Activated CD4-positive, alpha-beta T cell treated with anti-CD3 and anti-CD28 coated beads for 36 hours (primary cell): ENCODE results near the gene NPFF. TPM values are rescaled to one million over a fixed set of nuclear protein-coding genes. Genes with fewer than 3 reads are reported as not detected.

Experiments used
- ATAC-seq: fragments of 200-7000 bp; cut with Tn5 transposase; one replicate; pipeline ENCODE4 v1.10.0; 2021; ENCODE audit warnings: mild to moderate bottlenecking, moderate library complexity
- CTCF ChIA-PET: fragments of 350-600 bp; sonication (Branson Sonifier 250); formaldehyde crosslinking; loops from one replicate; lab custom pipeline; 2021; ENCODE audit warnings: antibody characterized with exemption; lab: Charles Lee
- POLR2A ChIA-PET: fragments of 350-600 bp; sonication (Branson Sonifier 250); formaldehyde crosslinking; loops from one replicate; lab custom pipeline; 2021; ENCODE audit warnings: antibody characterized with exemption, inconsistent platforms; lab: Charles Lee
- DNase-seq: peaks from one replicate; pipeline ENCODE4 v3.0.0-alpha.2; 2020
- H3K27ac Mint-ChIP-seq: one replicate; pipeline ENCODE4 v1.8.0; 2021; ENCODE audit warnings: mixed read lengths
- H3K27me3 Mint-ChIP-seq: one replicate; pipeline ENCODE4 v1.8.0; 2021; ENCODE audit warnings: mixed read lengths
- H3K36me3 Mint-ChIP-seq: one replicate; pipeline ENCODE4 v1.8.0; 2021; ENCODE audit warnings: low read depth, mixed read lengths
- H3K4me1 Mint-ChIP-seq: one replicate; pipeline ENCODE4 v1.8.0; 2021; ENCODE audit warnings: mixed read lengths
- H3K4me3 Mint-ChIP-seq: one replicate; pipeline ENCODE4 v1.8.0; 2021; ENCODE audit warnings: mild to moderate bottlenecking, moderate library complexity, mixed read lengths
- H3K9me3 Mint-ChIP-seq: one replicate; pipeline ENCODE4 v1.8.0; 2021; ENCODE audit warnings: low read depth, mixed read lengths
- intact Hi-C, 2 experiments: fragments of 100-400 bp; cut with DNase I in 1 of 2; cut with micrococcal nuclease in 1 of 2; formaldehyde crosslinking; loops; one replicate each; pipeline versions ENCODE4 v1.14.2 to v1.15.1; 2022 to 2024; cut with DNase I, micrococcal nuclease
- total RNA-seq, 2 experiments: library from RNA; stranded (reverse); gene quantifications; one replicate each; pipeline ENCODE4 v1.2.3, GENCODE V29; 2021

NPFF gene
- total RNA-seq, 2 experiments from 2014 or later, result not detected

GRCh38 chr12:53514628-53515290 is 7.5 kb upstream of the NPFF start:
- no peak overlapping the region for H3K4me3 Mint-ChIP-seq
- H3K36me3 Mint-ChIP-seq, result peaks cover 6% of the 10 kb centered on the region
- ATAC-seq (no peak), DNase-seq (no peak)
- no peaks in the 10 kb centered on the region for H3K27me3 Mint-ChIP-seq
- ChIA-PET POLR2A (interaction anchor here (0.6 kb wide), 1 partner anchor 60 kb away, joined by 3 read pairs; no protein-coding TSS in a partner anchor), CTCF (interaction anchor here (0.6 to 2.3 kb wide), 5 partner anchors 10 to 193 kb away, joined by 3 to 6 read pairs (median 5); partner anchors contain the start of genes AAAS and TARBP2)
- no peaks in the 10 kb centered on the region for H3K4me1 Mint-ChIP-seq
- no peaks in the 10 kb centered on the region for H3K9me3 Mint-ChIP-seq
- intact Hi-C loops, result no loop called here
- H3K27ac Mint-ChIP-seq, result no peak overlapping the region

DNA sequence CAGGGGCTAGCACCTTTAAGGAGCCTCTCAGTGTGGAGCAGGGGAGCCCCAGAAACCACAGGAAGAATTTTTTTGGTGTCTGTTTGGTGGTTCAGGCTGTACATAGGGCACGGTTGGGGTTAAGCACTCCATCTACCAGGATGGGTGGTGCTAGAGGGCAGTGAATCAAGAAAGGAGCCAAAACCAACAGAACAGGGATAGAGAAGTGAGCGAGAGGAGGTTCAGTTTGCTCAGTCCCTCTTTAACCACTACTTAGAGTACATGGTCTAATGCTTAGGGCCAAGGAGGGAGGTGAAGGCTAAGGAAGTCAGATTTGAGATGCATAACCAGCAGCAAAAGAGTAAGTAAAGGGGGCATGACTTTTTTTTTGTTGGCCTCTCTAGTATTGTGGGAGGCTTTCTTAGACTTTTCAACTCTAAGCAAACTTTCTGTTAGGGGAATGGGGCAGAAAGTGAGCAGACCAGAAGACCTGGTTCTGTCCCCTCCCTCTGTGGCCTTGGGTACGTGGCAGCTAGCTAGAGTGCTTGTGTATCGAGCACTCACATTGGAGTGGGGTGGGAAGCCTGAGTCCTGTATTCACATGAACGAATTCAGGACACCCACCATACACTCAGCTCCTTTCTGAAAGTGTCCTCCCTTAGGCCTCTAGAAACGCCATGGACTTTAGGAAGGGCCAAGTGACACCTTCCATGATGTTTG is 6.6 kb upstream of the NPFF start:
- H3K27me3 Mint-ChIP-seq, result no peaks in the 10 kb centered on the region

GRCh38 chr12:53510181-53510812 is 3.0 kb upstream of the NPFF start:
- H3K4me3 Mint-ChIP-seq, result no peak overlapping the region
- DNase-seq, result no peak
- H3K27ac Mint-ChIP-seq, result no peak overlapping the region
- H3K36me3 Mint-ChIP-seq, result peaks cover 6% of the 10 kb centered on the region
- H3K27me3 Mint-ChIP-seq, result no peaks in the 10 kb centered on the region
- no peak for ATAC-seq
- intact Hi-C loops, result no loop called here
- H3K9me3 Mint-ChIP-seq, result no peaks in the 10 kb centered on the region
- ChIA-PET CTCF (interaction anchor here (0.7 to 4.3 kb wide), 15 partner anchors 10 to 485 kb away, joined by 3 to 44 read pairs (median 5); partner anchors contain the start of gene TARBP2), POLR2A (no interaction called here)
- peaks cover 7% of the 10 kb centered on the region for H3K4me1 Mint-ChIP-seq

More for the DNA sequence above, 6.6 kb upstream of the NPFF start:
- peaks cover 6% of the 10 kb centered on the region for H3K36me3 Mint-ChIP-seq
- peaks cover 3% of the 10 kb centered on the region for H3K4me1 Mint-ChIP-seq
- H3K27ac Mint-ChIP-seq, result no peak overlapping the region
- ChIA-PET POLR2A (no interaction called here), CTCF (interaction anchor here (0.5 to 1.5 kb wide), 2 partner anchors 23 to 29 kb away, joined by 3 to 5 read pairs; no protein-coding TSS in a partner anchor)
- no peak overlapping the region for H3K4me3 Mint-ChIP-seq
- intact Hi-C loops, result no loop called here
- no peaks in the 10 kb centered on the region for H3K9me3 Mint-ChIP-seq
- ATAC-seq, result no peak
- DNase-seq, result no peak

DNA sequence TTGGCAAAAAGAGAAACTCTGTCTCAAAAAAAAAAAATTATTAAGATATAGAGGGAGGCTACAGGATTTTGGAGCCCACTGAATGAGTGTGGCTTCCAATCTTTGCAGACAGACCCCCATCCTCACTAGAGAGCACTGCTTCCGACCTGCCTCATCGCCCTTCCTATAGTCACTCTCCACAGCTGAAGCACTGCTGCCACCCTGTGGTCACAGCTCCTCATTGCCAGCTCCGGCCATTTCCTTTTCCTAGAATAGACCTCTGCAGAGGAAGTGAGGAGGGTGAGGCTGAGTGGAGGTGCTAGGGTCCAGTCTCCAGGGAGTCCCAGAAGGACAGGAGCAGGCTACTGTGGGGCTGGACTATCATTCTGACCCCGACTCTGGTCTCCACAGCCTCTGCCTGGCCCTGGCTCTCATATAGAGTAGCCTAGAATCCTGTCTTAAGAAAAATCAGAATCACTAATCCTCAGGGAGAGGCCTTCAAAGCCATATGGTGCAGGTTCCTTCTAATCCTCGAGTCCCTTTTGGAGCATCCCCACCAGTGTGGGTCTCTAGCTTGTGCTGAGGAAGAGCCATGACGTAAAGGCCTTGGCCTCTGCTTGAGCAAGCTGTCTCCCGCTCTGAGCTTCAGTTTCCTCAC is 1.4 kb upstream of the NPFF start:
- H3K27me3 Mint-ChIP-seq, result no peaks in the 10 kb centered on the region
- intact Hi-C loops, result loop anchor here (1.0 to 2.0 kb wide), 5 partner anchors 87 to 184 kb away; no protein-coding TSS in a partner anchor
- H3K36me3 Mint-ChIP-seq, result peaks cover 4% of the 10 kb centered on the region
- ChIA-PET CTCF (interaction anchor here (0.6 to 4.3 kb wide), 48 partner anchors 8 to 713 kb away, joined by 3 to 44 read pairs (median 4); partner anchors contain the start of genes AAAS, ATP5MC2, MYG1 and PFDN5), POLR2A (interaction anchor here (0.9 to 1.4 kb wide), 5 partner anchors 9 to 184 kb away, joined by 3 to 6 read pairs (median 3); no protein-coding TSS in a partner anchor)
- H3K4me3 Mint-ChIP-seq, result no peak overlapping the region
- peak; percentile 99 for ATAC-seq
- peaks cover 7% of the 10 kb centered on the region for H3K4me1 Mint-ChIP-seq
- no peaks in the 10 kb centered on the region for H3K9me3 Mint-ChIP-seq
- H3K27ac Mint-ChIP-seq, result peak overlapping the region; percentile 47
- DNase-seq, result peak; percentile 92

DNA sequence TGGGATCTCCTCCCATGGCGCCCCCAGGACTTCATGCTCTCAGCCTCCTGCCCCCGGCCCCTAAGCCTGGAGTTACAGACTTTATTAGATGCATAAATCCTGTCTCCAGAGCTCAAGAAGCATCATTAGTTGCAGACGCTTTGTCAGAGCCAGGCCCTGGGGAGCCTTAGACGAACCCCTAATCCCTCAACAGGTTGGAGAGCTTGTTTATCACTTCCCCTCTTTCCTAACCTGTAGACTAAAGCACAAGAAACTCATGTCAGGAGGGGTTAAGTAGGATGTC is 260 bp upstream of the NPFF start:
- H3K27ac Mint-ChIP-seq, result peak overlapping the region; percentile 37
- intact Hi-C loops, result no loop called here

DNA sequence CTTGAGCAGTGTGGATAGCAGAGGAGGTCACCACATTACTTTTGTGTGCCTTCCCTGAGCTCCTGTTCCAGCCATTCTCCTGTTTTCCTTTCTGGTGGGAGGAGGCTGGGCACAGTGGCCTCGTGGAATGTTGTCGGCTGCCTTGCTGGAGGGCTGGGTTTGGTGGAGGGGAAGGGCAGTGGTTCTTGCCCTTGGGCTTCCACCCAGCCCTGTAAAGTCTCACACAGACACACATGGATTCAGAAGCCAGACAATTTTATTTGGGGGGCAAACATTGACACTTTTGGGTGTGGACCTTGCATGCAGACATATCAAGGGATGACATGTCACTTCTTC is 866 bp downstream of the NPFF start:
- H3K36me3 Mint-ChIP-seq, result peaks cover 4% of the 10 kb centered on the region
- H3K27ac Mint-ChIP-seq, result no peak overlapping the region
- ChIA-PET CTCF (interaction anchor here (0.9 to 1.0 kb wide), 2 partner anchors 154 to 161 kb away, joined by 3 to 4 read pairs; no protein-coding TSS in a partner anchor), POLR2A (no interaction called here)
- H3K27me3 Mint-ChIP-seq, result no peaks in the 10 kb centered on the region
- H3K4me3 Mint-ChIP-seq, result no peak overlapping the region
- DNase-seq (no peak), ATAC-seq (no peak)
- intact Hi-C loops, result no loop called here
- H3K4me1 Mint-ChIP-seq, result peaks cover 20% of the 10 kb centered on the region
- no peaks in the 10 kb centered on the region for H3K9me3 Mint-ChIP-seq

More for the DNA sequence above, 260 bp upstream of the NPFF start:
- H3K4me3 Mint-ChIP-seq, result no peak overlapping the region
- no peaks in the 10 kb centered on the region for H3K9me3 Mint-ChIP-seq
- POLR2A ChIA-PET, result interaction anchor here (0.5 kb wide), 1 partner anchor 40 kb away, joined by 5 read pairs; no protein-coding TSS in a partner anchor
- CTCF ChIA-PET, result interaction anchor here (1.4 to 4.3 kb wide), 5 partner anchors 32 to 186 kb away, joined by 3 to 44 read pairs (median 17); partner anchors contain the start of gene AAAS
- ATAC-seq (no peak), DNase-seq (no peak)
- H3K27me3 Mint-ChIP-seq, result no peaks in the 10 kb centered on the region
- peaks cover 14% of the 10 kb centered on the region for H3K4me1 Mint-ChIP-seq
- peaks cover 4% of the 10 kb centered on the region for H3K36me3 Mint-ChIP-seq

DNA sequence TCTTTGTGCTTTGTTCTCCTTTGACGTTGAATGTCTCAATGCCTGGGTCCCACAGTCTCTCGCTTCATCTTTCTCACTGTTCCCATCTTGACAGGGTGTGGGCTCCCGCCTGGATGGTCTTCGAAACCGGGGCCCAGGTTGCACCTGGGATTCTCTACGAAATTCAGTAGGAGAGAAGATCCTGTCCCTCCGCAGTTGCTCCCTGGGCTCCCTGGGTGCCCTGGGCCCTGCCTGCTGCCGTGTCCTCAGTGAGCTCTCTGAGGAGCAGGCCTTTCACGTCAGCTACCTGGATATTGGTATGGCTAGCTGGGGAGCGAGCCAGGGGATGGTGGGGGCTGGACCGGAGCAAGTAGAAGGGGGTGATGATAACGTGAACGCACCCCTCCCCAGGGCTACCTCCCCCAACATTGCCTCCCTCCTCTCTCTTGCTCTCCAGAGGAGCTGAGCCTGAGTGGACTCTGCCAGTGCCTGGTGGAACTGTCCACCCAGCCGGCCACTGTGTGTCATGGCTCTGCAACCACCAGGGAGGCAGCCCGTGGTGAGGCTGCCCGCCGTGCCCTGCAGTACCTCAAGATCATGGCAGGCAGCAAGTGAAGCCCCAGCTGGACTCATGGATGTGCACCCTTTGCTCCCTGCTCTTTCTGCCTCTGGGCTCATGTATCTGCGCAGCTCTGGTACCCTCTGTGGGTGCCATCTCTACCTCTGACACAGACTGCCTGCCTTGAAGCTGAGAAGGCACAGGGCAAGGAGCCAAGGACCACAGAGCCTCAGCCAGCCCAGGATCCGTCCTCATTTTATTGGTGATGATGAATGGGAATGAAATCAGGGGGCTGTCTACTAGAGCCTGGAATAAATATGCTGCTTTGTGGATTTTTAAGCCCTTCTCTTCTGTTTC is 1.5 kb downstream of the NPFF start:
- Mint-ChIP-seq H3K4me3 (no peak overlapping the region), H3K36me3 (peaks cover 4% of the 10 kb centered on the region), H3K27me3 (no peaks in the 10 kb centered on the region), H3K9me3 (no peaks in the 10 kb centered on the region), H3K27ac (no peak overlapping the region), H3K4me1 (peaks cover 20% of the 10 kb centered on the region)
- DNase-seq (no peak), ATAC-seq (no peak)
- ChIA-PET POLR2A (no interaction called here), CTCF (interaction anchor here (0.6 to 2.0 kb wide), 5 partner anchors 9 to 160 kb away, joined by 3 to 5 read pairs (median 3); no protein-coding TSS in a partner anchor)
- intact Hi-C loops, result no loop called here

DNA sequence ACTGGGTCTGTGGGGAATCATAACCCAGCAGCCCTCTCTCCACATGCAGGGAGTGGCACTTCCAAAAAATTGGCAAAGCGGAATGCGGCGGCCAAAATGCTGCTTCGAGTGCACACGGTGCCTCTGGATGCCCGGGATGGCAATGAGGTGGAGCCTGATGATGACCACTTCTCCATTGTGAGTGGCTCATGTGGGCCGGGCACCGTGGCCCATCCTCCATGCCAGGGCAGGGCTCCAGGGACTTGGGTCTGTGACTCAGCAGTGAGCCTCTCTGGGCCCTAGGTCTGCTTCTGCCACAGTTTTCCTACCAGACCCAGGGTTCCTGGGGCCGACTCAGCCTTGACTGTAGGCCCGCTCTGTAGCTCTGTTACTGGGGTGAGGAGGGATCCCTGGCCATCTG is 2.2 kb downstream of the NPFF start:
- H3K4me1 Mint-ChIP-seq, result peaks cover 21% of the 10 kb centered on the region
- POLR2A ChIA-PET, result interaction anchor here (0.6 kb wide), 1 partner anchor 277 kb away, joined by 3 read pairs; no protein-coding TSS in a partner anchor
- intact Hi-C loops, result no loop called here

DNA sequence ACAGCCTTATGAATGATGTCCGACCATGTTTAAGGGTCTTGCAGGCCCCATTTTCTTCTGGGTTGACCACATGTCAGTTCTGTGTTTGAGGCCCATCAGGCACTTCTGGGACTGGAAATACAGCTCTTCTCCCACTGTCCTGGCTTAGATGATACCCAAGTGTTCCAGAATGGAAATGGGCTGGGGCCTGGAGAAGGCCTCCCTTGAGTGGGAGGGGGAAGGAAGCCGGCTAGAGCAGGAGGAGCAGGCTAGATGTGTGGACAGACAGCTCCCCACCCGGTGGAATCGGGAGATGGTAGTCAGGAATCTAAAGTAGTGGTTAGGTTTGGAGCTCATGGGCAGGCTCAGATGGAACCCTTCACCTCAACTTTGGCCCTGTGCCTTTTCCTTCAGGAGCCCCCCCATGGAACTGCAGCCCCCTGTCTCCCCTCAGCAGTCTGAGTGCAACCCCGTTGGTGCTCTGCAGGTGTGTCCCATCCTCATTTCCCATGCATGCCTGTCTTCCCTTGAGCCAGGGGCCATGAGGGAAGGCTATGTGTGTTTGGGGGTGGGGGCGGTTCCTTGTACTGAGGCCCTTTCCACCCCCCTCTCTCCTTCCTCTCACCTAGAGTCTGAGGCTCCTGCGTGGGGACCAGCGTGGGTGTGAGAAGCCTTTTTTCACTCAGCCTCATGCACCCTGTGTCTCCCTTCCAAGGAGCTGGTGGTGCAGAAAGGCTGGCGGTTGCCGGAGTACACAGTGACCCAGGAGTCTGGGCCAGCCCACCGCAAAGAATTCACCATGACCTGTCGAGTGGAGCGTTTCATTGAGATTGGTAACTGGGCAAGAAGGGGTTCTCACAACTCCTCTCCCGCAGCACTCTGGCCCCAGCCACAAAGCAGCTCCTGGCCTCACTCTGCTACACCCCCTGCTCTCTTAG is 3.0 kb downstream of the NPFF start:
- POLR2A ChIA-PET, result interaction anchor here (0.6 kb wide), 1 partner anchor 276 kb away, joined by 3 read pairs; no protein-coding TSS in a partner anchor
- no peak for DNase-seq
- CTCF ChIA-PET, result interaction anchor here (0.5 to 2.0 kb wide), 6 partner anchors 11 to 183 kb away, joined by 3 to 5 read pairs (median 3); partner anchors contain the start of gene AAAS
- H3K9me3 Mint-ChIP-seq, result no peaks in the 10 kb centered on the region
- no peak overlapping the region for H3K27ac Mint-ChIP-seq
- no peaks in the 10 kb centered on the region for H3K27me3 Mint-ChIP-seq
- no peak for ATAC-seq
- H3K4me3 Mint-ChIP-seq, result no peak overlapping the region
- H3K4me1 Mint-ChIP-seq, result peaks cover 25% of the 10 kb centered on the region
- peaks cover 4% of the 10 kb centered on the region for H3K36me3 Mint-ChIP-seq
- intact Hi-C loops, result no loop called here

More for the DNA sequence above, 2.2 kb downstream of the NPFF start:
- DNase-seq (no peak), ATAC-seq (no peak)
- Mint-ChIP-seq H3K9me3 (no peaks in the 10 kb centered on the region), H3K4me3 (no peak overlapping the region), H3K27me3 (no peaks in the 10 kb centered on the region), H3K27ac (no peak overlapping the region), H3K36me3 (peaks cover 4% of the 10 kb centered on the region)
- CTCF ChIA-PET, result interaction anchor here (0.6 to 2.0 kb wide), 3 partner anchors 10 to 184 kb away, joined by 3 to 5 read pairs (median 5); partner anchors contain the start of gene AAAS
